ENCODE results near the gene SF3A1. TPM values are rescaled to one million over a fixed set of nuclear protein-coding genes. Genes with fewer than 3 reads are reported as not detected.

The SF3A1 gene
- total and polyA plus RNA-seq, 9 of the 15 experiments (the other 6 are each of a cell fraction or from before 2014, with no cell fraction given) = 6.7 to 228 (median 13.0) TPM

DNA sequence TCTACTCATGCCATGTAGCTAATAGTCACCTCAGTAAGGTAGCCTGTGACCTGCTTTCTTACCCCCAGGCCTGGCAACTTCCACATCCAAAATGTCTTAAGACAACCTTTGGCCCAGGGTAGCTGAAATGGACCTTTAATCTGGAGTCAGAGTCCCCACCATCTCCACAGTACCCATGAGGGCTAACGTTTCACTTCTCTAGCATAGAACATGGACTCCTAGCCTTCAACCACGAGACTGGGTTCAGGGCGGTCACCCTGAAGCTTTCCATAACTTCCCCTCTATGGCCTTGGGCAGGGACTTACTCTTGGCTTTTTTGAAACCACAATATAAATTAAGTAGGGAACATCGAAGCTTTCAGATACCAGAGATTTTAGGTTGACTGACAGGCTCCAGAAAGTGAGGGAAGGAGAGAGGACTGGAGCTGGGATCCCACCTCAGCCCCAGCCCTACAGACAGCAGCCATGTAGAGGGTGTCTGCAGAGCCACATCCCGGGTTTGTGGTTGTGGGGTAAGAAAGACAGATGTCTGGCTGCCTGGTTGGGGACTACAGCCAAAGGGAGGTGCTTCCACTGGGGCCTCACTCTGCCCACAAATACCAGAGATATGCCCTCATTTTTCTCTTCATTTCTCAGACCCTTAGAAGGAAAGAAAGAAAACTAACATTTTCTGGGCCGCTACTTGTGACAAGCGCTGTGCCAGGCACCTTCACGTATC, 32.5 kb downstream of the SF3A1 start (continued):
- TF ChIP-seq, protein P1, sequence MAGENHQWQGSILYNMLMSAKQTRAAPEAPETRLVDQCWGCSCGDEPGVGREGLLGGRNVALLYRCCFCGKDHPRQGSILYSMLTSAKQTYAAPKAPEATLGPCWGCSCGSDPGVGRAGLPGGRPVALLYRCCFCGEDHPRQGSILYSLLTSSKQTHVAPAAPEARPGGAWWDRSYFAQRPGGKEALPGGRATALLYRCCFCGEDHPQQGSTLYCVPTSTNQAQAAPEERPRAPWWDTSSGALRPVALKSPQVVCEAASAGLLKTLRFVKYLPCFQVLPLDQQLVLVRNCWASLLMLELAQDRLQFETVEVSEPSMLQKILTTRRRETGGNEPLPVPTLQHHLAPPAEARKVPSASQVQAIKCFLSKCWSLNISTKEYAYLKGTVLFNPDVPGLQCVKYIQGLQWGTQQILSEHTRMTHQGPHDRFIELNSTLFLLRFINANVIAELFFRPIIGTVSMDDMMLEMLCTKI (IDR thresholded peaks at IDR 0.05; ENCODE audit: partially characterized antibody) = no peak
- no peak for TF ChIP-seq BACH1 (tag; IDR thresholded peaks at IDR 0.05)
- TF ChIP-seq CEBPB (tag; IDR thresholded peaks at IDR 0.05) = no peak
- TF ChIP-seq NBN (IDR thresholded peaks at IDR 0.05; ENCODE audit: low read depth) = no peak
- no peak for TF ChIP-seq KLF16 (IDR thresholded peaks at IDR 0.05)
- no peak for TF ChIP-seq CHCHD3 (CRISPR knock-in tag; IDR thresholded peaks at IDR 0.05)
- TF ChIP-seq ZNF354B (CRISPR knock-in tag; IDR thresholded peaks at IDR 0.05) = no peak
- TF ChIP-seq KDM4B (IDR thresholded peaks at IDR 0.05; ENCODE audit: borderline replicate concordance in 2 of 2, low read depth in 1 of 2) = no peak
- TF ChIP-seq MTA3 (IDR thresholded peaks at IDR 0.05; ENCODE audit: borderline replicate concordance) = no peak
- no peak for TF ChIP-seq GTF2F1 (IDR thresholded peaks at IDR 0.05; ENCODE audit: low read depth, low read length)

DNA sequence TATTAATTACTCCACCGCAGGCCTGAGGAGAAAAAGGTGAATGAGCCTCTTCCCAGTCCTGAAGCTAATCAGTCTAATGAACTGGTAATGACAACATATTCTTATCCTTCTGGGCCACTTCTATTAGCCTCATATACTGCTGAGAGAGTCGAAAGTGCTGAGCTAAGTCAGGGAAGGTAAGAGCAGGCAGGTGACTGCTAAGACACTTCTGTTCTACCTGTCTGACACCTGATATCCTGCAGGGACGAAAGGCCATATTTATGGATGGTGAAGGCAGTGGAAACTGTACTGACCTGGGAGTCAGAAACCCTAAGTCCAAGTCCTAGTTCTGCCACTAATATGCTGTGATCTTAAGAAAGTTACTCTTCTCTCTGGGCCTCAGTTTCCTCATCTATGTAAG, 33.4 kb downstream of the SF3A1 start:
- ATAC-seq = no peak
- TF ChIP-seq JUN (IDR thresholded peaks at IDR 0.05; ENCODE audit: borderline replicate concordance, low read depth, low read length) = no peak
- no peak for TF ChIP-seq JUN (CRISPR knock-in tag; IDR thresholded peaks at IDR 0.05; ENCODE audit: borderline replicate concordance)
- TF ChIP-seq, protein P2, sequence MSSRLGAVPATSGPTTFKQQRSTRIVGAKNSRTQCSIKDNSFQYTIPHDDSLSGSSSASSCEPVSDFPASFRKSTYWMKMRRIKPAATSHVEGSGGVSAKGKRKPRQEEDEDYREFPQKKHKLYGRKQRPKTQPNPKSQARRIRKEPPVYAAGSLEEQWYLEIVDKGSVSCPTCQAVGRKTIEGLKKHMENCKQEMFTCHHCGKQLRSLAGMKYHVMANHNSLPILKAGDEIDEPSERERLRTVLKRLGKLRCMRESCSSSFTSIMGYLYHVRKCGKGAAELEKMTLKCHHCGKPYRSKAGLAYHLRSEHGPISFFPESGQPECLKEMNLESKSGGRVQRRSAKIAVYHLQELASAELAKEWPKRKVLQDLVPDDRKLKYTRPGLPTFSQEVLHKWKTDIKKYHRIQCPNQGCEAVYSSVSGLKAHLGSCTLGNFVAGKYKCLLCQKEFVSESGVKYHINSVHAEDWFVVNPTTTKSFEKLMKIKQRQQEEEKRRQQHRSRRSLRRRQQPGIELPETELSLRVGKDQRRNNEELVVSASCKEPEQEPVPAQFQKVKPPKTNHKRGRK (tag; IDR thresholded peaks at IDR 0.05) = no peak
- no peak for TF ChIP-seq ZNF197 (CRISPR knock-in tag; IDR thresholded peaks at IDR 0.05; ENCODE audit: low read depth)
- no peak for TF ChIP-seq ILK (tag; IDR thresholded peaks at IDR 0.05; ENCODE audit: borderline replicate concordance, low read depth)
- TF ChIP-seq SAP30 (IDR thresholded peaks at IDR 0.05; ENCODE audit: borderline replicate concordance, insufficient read depth, low read depth, low read length, poor library complexity, severe bottlenecking) = no peak
- TSS peak; percentile 28 for BruUV-seq (replicated peaks)
- ChIA-PET CTCF (ENCODE audit: low intra/inter-chr PET ratio) (no interaction called here), POLR2A (interaction anchor here (1.1 to 2.3 kb wide), 2 partner anchors 10 to 55 kb away, joined by 4 to 6 read pairs; no protein-coding TSS in a partner anchor)
- Histone ChIP-seq H3K4me1 (replicated peaks in 1 of 2; ENCODE audit: control insufficient read depth in 2 of 2, insufficient read depth in 2 of 2, low read length in 2 of 2) (peaks cover 21 to 23% of the 10 kb centered on the region in 2 experiments; a peak in 4 of 5 replicates), H3K9me3 (replicated peaks; ENCODE audit: control insufficient read depth, insufficient read depth, low read depth, low read length) (no peaks in the 10 kb centered on the region), H4K20me1 (replicated peaks; ENCODE audit: control insufficient read depth, insufficient read depth, low read length) (no peaks in the 10 kb centered on the region), H2AFZ (ENCODE audit: low read depth, low read length) (no peak overlapping the region), H3K79me2 (ENCODE audit: control insufficient read depth, insufficient read depth, low read length) (peaks cover 11% of the 10 kb centered on the region), H3K36me3 (ENCODE audit: control insufficient read depth, insufficient read depth, low read length) (peaks cover 3% of the 10 kb centered on the region; the same call in 2 of the 3 replicates), H3K4me2 (ENCODE audit: insufficient read depth, low read length) (no peak overlapping the region), H3K27ac (ENCODE audit: extremely low read depth, low read depth, low read length) (no peak overlapping the region), H3K9me1 (ENCODE audit: control insufficient read depth, insufficient read depth, low read length) (no peaks in the 10 kb centered on the region), H3K4me3 (no peak overlapping the region), H3K9ac (ENCODE audit: insufficient read depth in 1 of 2, low read depth in 2 of 2, low read length in 2 of 2) (no peak overlapping the region), H3K27me3 (ENCODE audit: control insufficient read depth in 2 of 2, insufficient read depth in 2 of 2, low read length in 2 of 2) (no peaks in the 10 kb centered on the region)
- in situ Hi-C loops (cut with MboI) (no loop called here), intact Hi-C loops (cut with micrococcal nuclease) (no loop called here)
- WGBS (ENCODE audit: insufficient coverage, low coverage, missing lambda C conversion rate) = 89% methylated on average over 3 of the region's 3 CpGs
- no peak for DNase-seq (ENCODE audit: extremely low read depth in 1 of 4, low spot score in 3 of 4)
- FAIRE-seq = no peak

Data from K562 (cell line).